GM15510 (cell line): ENCODE data around the gene MPZL1.

Experiments used
- POLR2A ChIP-seq: IDR thresholded peaks from 3 replicates; pipeline ENCODE4 v1.6.1; 2011; ENCODE audit warnings: borderline replicate concordance; ENCODE audit not compliant: insufficient read length; ENCODE audit errors: extremely low read depth

MPZL1 gene

GRCh38 chr1:167749741-167750140 is 28.0 kb downstream of the MPZL1 start:
- no peak for TF ChIP-seq POLR2A

DNA sequence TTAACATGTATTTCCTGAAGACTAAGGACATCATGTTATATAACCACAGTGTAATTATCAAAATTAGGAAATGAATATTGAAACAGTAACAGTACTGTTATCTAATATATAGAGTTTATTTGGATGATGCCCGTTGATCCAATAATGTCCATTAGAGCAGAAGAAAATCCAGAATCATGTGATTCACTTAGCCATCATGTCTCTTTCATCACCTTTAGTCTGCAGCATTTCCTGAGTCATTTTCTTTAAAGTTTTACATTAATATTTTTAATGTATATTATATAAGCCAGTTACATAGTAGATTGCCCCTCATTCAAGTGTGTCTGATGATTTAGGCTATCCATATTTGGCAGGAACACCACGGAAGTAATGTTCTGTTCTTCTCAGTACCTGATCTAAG is 28.9 kb downstream of the MPZL1 start:
- TF ChIP-seq POLR2A: no peak

- no peak for TF ChIP-seq POLR2A
These were observed 29.9 kb downstream of the MPZL1 start for GRCh38 chr1:167751676-167752075.

DNA sequence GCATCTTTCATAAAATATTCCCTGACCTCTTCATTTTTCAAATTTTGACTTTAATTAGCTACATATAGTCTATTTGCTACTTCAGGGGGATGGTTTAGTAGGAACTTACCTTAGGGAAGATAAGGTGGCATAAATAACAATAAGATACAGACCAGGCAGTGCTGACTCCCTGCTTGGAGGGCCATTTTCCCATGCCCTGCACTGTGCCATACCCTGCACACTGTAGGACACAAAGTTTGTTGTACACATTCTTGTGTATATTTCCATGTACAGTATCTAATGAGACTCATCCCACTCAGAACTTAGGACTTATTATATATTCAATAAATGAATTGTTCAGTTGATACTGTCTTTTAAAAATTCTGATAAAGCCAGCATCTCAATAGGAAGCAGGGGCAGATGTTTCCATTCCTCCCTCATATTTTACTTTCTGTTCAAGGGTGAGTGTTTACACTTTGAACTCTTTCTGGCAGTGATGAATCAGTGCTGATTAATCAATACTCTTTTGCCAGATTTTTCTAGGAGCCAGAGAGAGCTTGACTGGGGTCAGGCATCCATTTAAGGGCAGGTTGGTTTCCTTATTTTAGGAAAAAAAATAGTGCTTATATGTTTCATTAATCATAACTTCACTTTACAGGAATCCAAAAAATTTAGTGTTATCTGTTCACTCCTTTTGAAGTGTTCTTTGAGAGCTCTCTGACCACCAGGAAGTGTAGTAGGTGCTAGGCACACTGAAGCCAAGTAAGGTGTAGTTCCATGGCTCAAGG is 30.6 kb downstream of the MPZL1 start:
- TF ChIP-seq POLR2A: no peak

DNA sequence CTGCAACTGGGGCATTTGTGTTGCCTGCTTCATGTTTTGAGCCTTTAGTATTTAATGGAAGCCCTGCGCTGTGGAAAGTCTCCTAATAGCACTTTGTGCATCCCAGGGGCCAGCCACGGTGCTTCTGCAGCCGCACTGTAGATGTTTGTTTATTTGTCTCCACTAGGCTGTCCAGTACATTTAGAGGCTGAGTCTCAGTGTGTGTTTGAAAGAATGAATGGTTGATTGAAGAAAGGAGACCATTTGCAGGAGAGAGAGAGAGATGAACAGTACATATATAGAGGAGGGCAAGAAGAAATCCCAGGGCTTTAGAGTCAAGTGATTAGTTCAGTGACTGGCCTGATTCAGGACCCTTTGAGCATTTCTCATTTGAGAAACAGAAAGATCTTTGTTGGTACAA is 33.9 kb downstream of the MPZL1 start:
- no peak for TF ChIP-seq POLR2A

- TF ChIP-seq POLR2A: no peak
These were observed 35.1 kb downstream of the MPZL1 start for GRCh38 chr1:167756730-167757405.

- TF ChIP-seq POLR2A: no peak
These were observed 35.9 kb downstream of the MPZL1 start for GRCh38 chr1:167757433-167758309.

GRCh38 chr1:167761400-167761799 is 39.6 kb downstream of the MPZL1 start:
- no peak for TF ChIP-seq POLR2A

DNA sequence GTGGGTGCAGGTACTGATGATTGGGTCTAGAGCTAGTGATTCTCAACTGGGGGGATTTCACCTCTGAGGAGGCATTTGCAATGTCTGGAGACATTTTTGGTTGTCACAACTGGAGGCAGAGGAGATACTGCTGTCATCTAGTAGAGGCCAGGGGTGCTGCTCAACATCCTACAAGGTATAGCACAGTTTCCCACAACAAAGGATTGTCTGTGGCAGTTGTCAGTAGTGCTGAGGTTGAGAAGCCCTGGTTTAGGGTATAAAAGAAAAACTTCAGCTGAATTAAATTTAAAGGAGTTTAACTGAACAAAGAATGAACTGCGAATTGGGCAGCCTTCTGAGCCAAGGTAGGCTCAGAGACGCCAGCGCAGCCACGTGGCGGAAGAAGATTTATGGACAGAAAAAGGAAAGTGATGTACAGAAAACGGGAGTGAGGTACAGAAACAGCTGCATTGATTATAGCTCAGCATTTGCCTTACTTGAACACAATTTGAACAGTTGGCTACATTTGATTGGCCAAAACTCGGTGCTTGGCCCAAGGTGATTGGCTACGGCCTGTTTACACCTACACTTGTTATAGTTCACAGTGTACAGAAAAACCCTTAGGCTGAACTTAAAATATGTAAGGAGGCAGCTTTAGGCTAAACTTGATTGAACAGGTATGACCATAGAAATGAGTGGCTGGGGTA is 40.4 kb downstream of the MPZL1 start:
- no peak for TF ChIP-seq POLR2A

- no peak for TF ChIP-seq POLR2A
These were observed 41.9 kb downstream of the MPZL1 start for GRCh38 chr1:167763525-167764220.

DNA sequence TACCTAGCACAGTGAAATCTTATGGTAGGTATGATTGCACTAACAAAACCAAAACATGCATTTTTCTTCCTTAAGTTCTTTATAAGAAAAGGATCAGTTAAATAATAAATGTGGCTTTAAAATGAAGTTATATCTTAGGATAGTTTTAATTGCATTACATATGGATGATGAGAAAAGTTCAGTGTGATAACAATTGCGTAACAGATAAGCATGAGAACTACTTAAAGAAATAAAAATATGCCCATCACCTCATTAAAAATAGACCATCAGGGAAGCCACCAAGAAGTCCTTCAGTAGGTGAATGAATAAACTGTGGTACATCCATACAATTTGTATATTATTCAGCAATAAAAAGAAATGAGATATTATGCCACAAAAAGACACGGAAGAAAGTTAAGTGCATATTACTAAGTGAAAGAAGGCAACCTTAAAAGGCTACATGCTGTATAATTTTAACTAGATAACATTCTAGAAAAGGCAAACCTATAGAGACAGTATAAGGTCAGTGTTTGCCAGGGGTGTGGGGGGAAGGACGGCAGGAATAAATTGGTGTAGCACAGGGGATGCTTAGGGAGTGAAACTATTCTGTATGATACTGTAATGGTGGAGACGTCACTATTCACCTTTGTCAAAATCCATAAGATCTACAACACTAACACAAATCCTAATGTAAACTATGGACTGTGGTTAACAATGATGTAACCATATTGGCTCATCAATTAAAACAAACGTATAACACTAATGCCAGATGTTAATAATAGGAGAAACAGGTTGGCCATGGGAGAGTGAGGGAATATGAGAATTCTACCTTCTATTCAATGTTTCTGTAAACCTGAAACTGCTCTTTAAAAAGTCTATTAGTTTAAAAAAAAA is 42.9 kb downstream of the MPZL1 start:
- no peak for TF ChIP-seq POLR2A

DNA sequence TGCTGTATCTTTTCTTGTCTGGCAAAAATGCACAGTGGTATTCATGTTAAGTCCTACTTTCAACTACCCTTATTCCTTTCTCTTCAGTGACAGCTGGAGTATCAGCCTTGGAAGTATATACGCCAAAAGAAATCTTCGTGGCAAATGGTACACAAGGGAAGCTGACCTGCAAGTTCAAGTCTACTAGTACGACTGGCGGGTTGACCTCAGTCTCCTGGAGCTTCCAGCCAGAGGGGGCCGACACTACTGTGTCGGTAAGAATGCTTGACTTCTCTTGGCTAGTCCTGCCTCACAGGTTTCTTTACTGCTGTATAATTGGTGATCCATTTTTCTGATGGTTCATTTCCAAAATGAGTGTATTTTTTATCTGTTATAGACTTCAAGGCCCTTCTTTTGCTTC is 43.7 kb downstream of the MPZL1 start:
- no peak for TF ChIP-seq POLR2A

GRCh38 chr1:167766538-167766937 is 44.8 kb downstream of the MPZL1 start:
- TF ChIP-seq POLR2A: no peak
